K562 (cell line): Measurements from ENCODE around the gene GPN1. TPM values are rescaled to one million over a fixed set of nuclear protein-coding genes. Genes with fewer than 3 reads are reported as not detected.
A peak's percentile ranks its signal among the peaks of the same experiment; 100 is the strongest.

Experiments
- ATAC-seq: fragments of 200-7000 bp; cut with Tn5 transposase; 3 replicates; pipeline ENCODE4 v1.9.1; 2020; ENCODE audit warnings: moderate library complexity
- BruUV-seq: library from RNA; stranded (reverse); fragments of 400-500 nt; replicated peaks from 2 replicates; lab custom pipeline; 2021; lab: Mats Ljungman, UMichigan
- CTCF ChIA-PET: fragments of 300-600 bp; formaldehyde crosslinking; extraction: SDS; loops from one replicate; lab custom pipeline; 2021; ENCODE audit warnings: low intra/inter-chr PET ratio; lab: Yijun Ruan, JAX
- POLR2A ChIA-PET: fragments of 300-600, 350-650 bp; sonication (Branson Sonifier 250); formaldehyde crosslinking; extraction: SDS; loops from one replicate; lab custom pipeline; 2021; ENCODE audit warnings: antibody characterized with exemption, inconsistent platforms; lab: Yijun Ruan, JAX
- DNase-seq, 4 experiments: peaks; one replicate each; pipeline versions ENCODE4 v3.0.0 to v3.0.0-alpha.2; 2011 to 2018; ENCODE audit warnings: low spot score in 3 of 4, mixed read lengths in 3 of 4; ENCODE audit errors: extremely low read depth in 1 of 4
- FAIRE-seq: peaks from 2 replicates; lab custom pipeline; 2011; peaks lifted over from hg19 to GRCh38; lab: Jason Lieb, UNC
- H2AFZ ChIP-seq: 2 replicates; pipeline ENCODE4 v1.6.0; 2011; ENCODE audit warnings: low read depth, low read length, control low read depth, inconsistent platforms
- H3K27ac ChIP-seq: fragments of 200-600 bp; 3 replicates; pipeline ENCODE4 v1.8.0; 2011; ENCODE audit warnings: low read depth, mild to moderate bottlenecking, control low read depth, inconsistent platforms, low read length, moderate library complexity, mixed read lengths; ENCODE audit errors: extremely low read depth
- H3K27me3 ChIP-seq, 2 experiments: fragments of 300-600 bp in 1 of 2; 2 replicates in 1 of 2; 3 replicates in 1 of 2; pipeline versions ENCODE4 v1.6.0 to v1.8.0; 2011; ENCODE audit warnings: inconsistent platforms in 2 of 2, low read length in 2 of 2, mild to moderate bottlenecking in 1 of 2, mixed read lengths in 1 of 2, moderate library complexity in 1 of 2; ENCODE audit not compliant: control insufficient read depth in 2 of 2, insufficient read depth in 2 of 2
- H3K36me3 ChIP-seq: fragments of 300-600 bp; 3 replicates; pipeline ENCODE4 v1.8.0; 2011; ENCODE audit warnings: mild to moderate bottlenecking, low read length, inconsistent platforms; ENCODE audit not compliant: control insufficient read depth, insufficient read depth
- H3K4me1 ChIP-seq, 2 experiments: fragments of 200-600 bp in 1 of 2; replicated peaks in 1 of 2; 2 replicates in 1 of 2; 3 replicates in 1 of 2; pipeline versions ENCODE4 v1.5.1 to v1.8.0; 2011; ENCODE audit warnings: inconsistent platforms in 2 of 2, low read length in 2 of 2, mild to moderate bottlenecking in 1 of 2, mixed read lengths in 1 of 2, moderate library complexity in 1 of 2; ENCODE audit not compliant: control insufficient read depth in 2 of 2, insufficient read depth in 2 of 2
- H3K4me2 ChIP-seq: 2 replicates; pipeline ENCODE4 v1.6.1; 2011; ENCODE audit warnings: low read length, control low read depth, inconsistent platforms, mixed read lengths; ENCODE audit not compliant: insufficient read depth
- H3K4me3 ChIP-seq: fragments of 200-600 bp; sonication (generic), shearing (Covaris generic); 2 replicates; pipeline ENCODE4 v1.5.1; 2016; ENCODE audit warnings: control low read depth, inconsistent platforms
- H3K79me2 ChIP-seq: fragments of 200-600 bp; 3 replicates; pipeline ENCODE4 v1.8.0; 2011; ENCODE audit warnings: low read length, inconsistent platforms; ENCODE audit not compliant: control insufficient read depth, insufficient read depth
- H3K9ac ChIP-seq, 2 experiments: 2 replicates each; pipeline versions ENCODE4 v1.6.0 to v1.6.1; 2011; ENCODE audit warnings: low read depth in 2 of 2, low read length in 2 of 2, control low read depth in 1 of 2, inconsistent platforms in 1 of 2, mild to moderate bottlenecking in 1 of 2, mixed read lengths in 1 of 2; ENCODE audit not compliant: insufficient read depth in 1 of 2
- H3K9me1 ChIP-seq: one replicate; pipeline ENCODE4 v1.6.0; 2011; ENCODE audit warnings: inconsistent platforms, mild to moderate bottlenecking, low read length, moderate library complexity; ENCODE audit not compliant: control insufficient read depth, insufficient read depth
- H3K9me3 ChIP-seq: replicated peaks from 2 replicates; pipeline ENCODE4 v1.5.1; 2011; ENCODE audit warnings: low read depth, low read length, inconsistent platforms; ENCODE audit not compliant: control insufficient read depth, insufficient read depth
- H4K20me1 ChIP-seq: replicated peaks from 2 replicates; pipeline ENCODE4 v1.6.1; 2011; ENCODE audit warnings: low read length, inconsistent platforms, mixed read lengths; ENCODE audit not compliant: control insufficient read depth, insufficient read depth
- C11orf30 ChIP-seq: fragments of 450-650 bp; IDR thresholded peaks from 2 replicates; pipeline ENCODE4 v1.6.1; 2016; ENCODE audit warnings: low read depth, mild to moderate bottlenecking
- FIP1L1 ChIP-seq: fragments of 200-400 bp; formaldehyde crosslinking; IDR thresholded peaks from 2 replicates; pipeline ENCODE4 v1.6.1; 2018; ENCODE audit warnings: mild to moderate bottlenecking, low read depth, low read length; ENCODE audit not compliant: poor library complexity, severe bottlenecking
- MAFF ChIP-seq: IDR thresholded peaks from 2 replicates; pipeline ENCODE4 v1.6.1; 2012; ENCODE audit warnings: low read length, improper control_type of control experiment
- MAFG ChIP-seq: fragments of 450-650 bp; conservative IDR thresholded peaks from 2 replicates; pipeline ENCODE4 v1.6.1; 2016; ENCODE audit warnings: missing genetic modification characterization, missing compliant biosample characterization
- MAFK ChIP-seq: IDR thresholded peaks from 2 replicates; pipeline ENCODE4 v1.6.1; 2011; ENCODE audit warnings: low read length, improper control_type of control experiment
- TBP ChIP-seq: optimal IDR thresholded peaks from 2 replicates; pipeline ENCODE3; 2011; ENCODE audit warnings: low read depth, low read length, improper control_type of control experiment
- THAP7 ChIP-seq: fragments of 250-450 bp; sonication (Bioruptor Pico); IDR thresholded peaks from 2 replicates; pipeline ENCODE4 v1.5.0; 2021
- ZHX1 ChIP-seq: fragments of 150-350 bp; conservative IDR thresholded peaks from 2 replicates; pipeline ENCODE4 v1.6.1; 2014; ENCODE audit warnings: low read length
- ZNF316 ChIP-seq: fragments of 450-650 bp; IDR thresholded peaks from 2 replicates; pipeline ENCODE4 v1.6.1; 2016
- WGBS: fragments of 100-300 bp; shearing (Covaris generic); methylation state at CpG from one replicate; pipeline ENCODE4 v1.1.6; 2016; ENCODE audit warnings: low coverage, mixed read lengths; ENCODE audit not compliant: insufficient coverage; ENCODE audit errors: missing lambda C conversion rate; 5-methylcytosine and 5-hydroxymethylcytosine counted together
- in situ Hi-C: fragments of 300-500 bp; cut with MboI; formaldehyde crosslinking; loops from 4 replicates; pipeline ENCODE4 v1.15.0; 2018; ENCODE audit warnings: inconsistent platforms, mixed read lengths
- intact Hi-C: fragments of 100-400 bp; cut with micrococcal nuclease; formaldehyde crosslinking; loops from 2 replicates; pipeline ENCODE4 v1.14.2; 2022
- polyA plus RNA-seq, 8 experiments: library from polyadenylated mRNA; depleted of rRNA in 4 of 8; stranded (reverse) in 5 of 8; unstranded in 3 of 8; fragments of >200 nt; fragmentation: Nextera tagmentation in 2 of 8; fragmentation: Illumina TruSeq in 1 of 8; extraction: Ambion mirVana in 2 of 8; extraction: Trizol in 1 of 8; gene quantifications; 2 replicates each; pipeline versions ENCODE4 v1.2.1 to v1.2.3, GENCODE V29; 2011 to 2014; ENCODE audit warnings: inconsistent platforms in 1 of 8, missing spikeins in 1 of 8
- total RNA-seq, 7 experiments: library from RNA; depleted of rRNA in 6 of 7; stranded (reverse); fragments of >200 nt in 6 of 7; fragmentation: Illumina TruSeq in 2 of 7; extraction: Trizol in 2 of 7; gene quantifications; 2 replicates each; pipeline versions ENCODE4 v1.2.1 to v1.2.3, GENCODE V29; 2011 to 2021; ENCODE audit warnings: low replicate concordance in 1 of 7

Gene GPN1
- total and polyA plus RNA-seq, 9 of the 15 experiments (the other 6 are each of a cell fraction or from before 2014, with no cell fraction given), result 23.4 to 171 (median 48.2) TPM

GRCh38 chr2:27661371-27661770 lies 32.5 kb downstream of the GPN1 start:
- DNase-seq (no peak), ATAC-seq (no peak), FAIRE-seq (no peak)
- TF ChIP-seq ZNF316 (peak; percentile 87), MAFK (peak; percentile 89), ZHX1 (no peak), MAFF (peak; percentile 86), TBP (no peak), FIP1L1 (no peak), MAFG (peak; percentile 64), C11orf30 (peak; percentile 75), THAP7 (CRISPR knock-in tag) (no peak)
- Histone ChIP-seq H3K9me3 (no peaks in the 10 kb centered on the region), H2AFZ (no peak overlapping the region), H3K9me1 (no peaks in the 10 kb centered on the region), H3K4me3 (no peak overlapping the region), H3K36me3 (peaks cover 61% of the 10 kb centered on the region), H3K9ac (no peak overlapping the region), H3K27ac (no peak overlapping the region), H3K27me3 (no peaks in the 10 kb centered on the region), H4K20me1 (no peaks in the 10 kb centered on the region), H3K4me1 (peaks cover 10 to 13% of the 10 kb centered on the region in 2 experiments; a peak in 4 of 5 replicates), H3K79me2 (peaks cover 55% of the 10 kb centered on the region), H3K4me2 (no peak overlapping the region)
- WGBS, result 81% methylated on average over 1 of the region's 1 CpG
- POLR2A ChIA-PET, result no interaction called here
- no TSS peak for BruUV-seq
- CTCF ChIA-PET, result no interaction called here
- intact Hi-C loops, result no loop called here
- in situ Hi-C loops, result no loop called here
